Calu3 (cell line): ENCODE results near the gene RLF. TPM values are rescaled to one million over a fixed set of nuclear protein-coding genes. Genes with fewer than 3 reads are reported as not detected.

Source experiments
- BruUV-seq: library from RNA; stranded (reverse); fragments of 400-500 nt; replicated peaks from 2 replicates; lab custom pipeline; 2021; lab: Mats Ljungman, UMichigan
- CTCF ChIA-PET: fragments of 300-600 bp; sonication (Branson Sonifier 250); formaldehyde crosslinking; loops from one replicate; lab custom pipeline; 2022; ENCODE audit warnings: antibody characterized with exemption; lab: Charles Lee
- DNase-seq: peaks from one replicate; pipeline ENCODE4 v3.0.0; 2022
- H3K27ac Mint-ChIP-seq: one replicate; pipeline ENCODE4 v1.8.0; 2022; ENCODE audit warnings: mixed read lengths; ENCODE audit not compliant: unreplicated experiment
- H3K27me3 Mint-ChIP-seq: one replicate; pipeline ENCODE4 v1.8.0; 2022; ENCODE audit warnings: mixed read lengths; ENCODE audit not compliant: unreplicated experiment
- H3K36me3 Mint-ChIP-seq: one replicate; pipeline ENCODE4 v1.8.0; 2022; ENCODE audit warnings: mild to moderate bottlenecking, moderate library complexity, mixed read lengths; ENCODE audit not compliant: insufficient read depth, unreplicated experiment
- H3K4me1 Mint-ChIP-seq: one replicate; pipeline ENCODE4 v1.8.0; 2022; ENCODE audit warnings: mild to moderate bottlenecking, low read depth, mixed read lengths; ENCODE audit not compliant: unreplicated experiment
- H3K4me3 Mint-ChIP-seq: one replicate; pipeline ENCODE4 v1.8.0; 2022; ENCODE audit warnings: mild to moderate bottlenecking, low read depth, moderate library complexity, mixed read lengths; ENCODE audit not compliant: unreplicated experiment
- H3K9me3 Mint-ChIP-seq: one replicate; pipeline ENCODE4 v1.8.0; 2022; ENCODE audit warnings: low read depth, mixed read lengths; ENCODE audit not compliant: unreplicated experiment
- intact Hi-C: fragments of 100-400 bp; cut with micrococcal nuclease; formaldehyde crosslinking; loops from one replicate; pipeline ENCODE4 v1.10.0; 2022; ENCODE audit not compliant: unreplicated experiment
- total RNA-seq: library from RNA; stranded (reverse); gene quantifications from 2 replicates; pipeline ENCODE4 v1.2.3, GENCODE V29; 2022
- TF ChIP-seq, protein P1 (sequence below): fragments of 200-600 bp; IDR thresholded peaks from one replicate; pipeline ENCODE4 v1.8.0; 2022; ENCODE audit warnings: antibody characterized with exemption; ENCODE audit not compliant: unreplicated experiment

Gene RLF
- total RNA-seq, 1 experiment from 2014 or later = 12.9 TPM

DNA sequence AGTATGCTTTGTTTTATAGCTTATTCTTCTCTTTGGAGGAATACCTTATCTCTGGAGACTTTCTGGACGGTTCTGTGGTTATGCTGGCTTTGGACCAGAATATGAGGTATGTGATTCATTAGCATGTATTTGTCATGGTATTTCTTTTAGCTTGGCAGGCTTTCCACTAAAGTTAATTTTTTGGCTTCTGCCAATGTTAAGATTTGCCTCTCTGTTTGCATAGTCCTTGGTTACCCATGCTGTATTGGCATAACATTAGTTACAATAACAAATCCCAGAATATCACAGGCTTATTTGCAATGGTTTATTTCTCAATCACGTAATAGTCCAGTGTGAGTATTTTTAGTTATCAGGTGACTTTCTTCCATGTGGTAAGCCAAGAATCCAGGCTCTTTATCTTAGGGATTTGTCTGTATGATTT lies 106.6 kb downstream of the RLF start:
- Mint-ChIP-seq H3K9me3 (no peaks in the 10 kb centered on the region), H3K4me3 (no peak overlapping the region), H3K4me1 (peaks cover 3% of the 10 kb centered on the region), H3K36me3 (peaks cover 33% of the 10 kb centered on the region), H3K27ac (no peak overlapping the region), H3K27me3 (no peaks in the 10 kb centered on the region)
- TF ChIP-seq, protein P1, sequence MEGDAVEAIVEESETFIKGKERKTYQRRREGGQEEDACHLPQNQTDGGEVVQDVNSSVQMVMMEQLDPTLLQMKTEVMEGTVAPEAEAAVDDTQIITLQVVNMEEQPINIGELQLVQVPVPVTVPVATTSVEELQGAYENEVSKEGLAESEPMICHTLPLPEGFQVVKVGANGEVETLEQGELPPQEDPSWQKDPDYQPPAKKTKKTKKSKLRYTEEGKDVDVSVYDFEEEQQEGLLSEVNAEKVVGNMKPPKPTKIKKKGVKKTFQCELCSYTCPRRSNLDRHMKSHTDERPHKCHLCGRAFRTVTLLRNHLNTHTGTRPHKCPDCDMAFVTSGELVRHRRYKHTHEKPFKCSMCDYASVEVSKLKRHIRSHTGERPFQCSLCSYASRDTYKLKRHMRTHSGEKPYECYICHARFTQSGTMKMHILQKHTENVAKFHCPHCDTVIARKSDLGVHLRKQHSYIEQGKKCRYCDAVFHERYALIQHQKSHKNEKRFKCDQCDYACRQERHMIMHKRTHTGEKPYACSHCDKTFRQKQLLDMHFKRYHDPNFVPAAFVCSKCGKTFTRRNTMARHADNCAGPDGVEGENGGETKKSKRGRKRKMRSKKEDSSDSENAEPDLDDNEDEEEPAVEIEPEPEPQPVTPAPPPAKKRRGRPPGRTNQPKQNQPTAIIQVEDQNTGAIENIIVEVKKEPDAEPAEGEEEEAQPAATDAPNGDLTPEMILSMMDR = no peak
- no TSS peak for BruUV-seq
- intact Hi-C loops = no loop called here
- CTCF ChIA-PET = no interaction called here
- DNase-seq = no peak

DNA sequence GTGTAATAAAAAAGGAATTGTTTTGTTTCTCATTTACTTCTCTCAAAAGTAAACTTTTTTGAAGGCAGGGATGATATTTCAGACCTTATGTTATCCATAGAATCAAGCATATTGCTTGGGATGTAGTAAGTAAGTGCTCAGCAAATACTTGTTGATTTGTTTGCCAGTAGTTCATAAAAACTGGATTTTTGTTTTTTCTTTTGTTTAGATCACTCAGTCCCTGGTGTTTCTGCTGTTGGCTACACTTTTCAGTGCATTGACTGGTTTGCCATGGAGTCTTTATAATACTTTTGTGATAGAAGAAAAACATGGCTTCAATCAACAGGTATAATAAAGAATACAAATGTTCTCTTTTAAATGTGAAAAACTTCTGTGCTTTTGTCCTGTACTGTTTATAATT lies 107.0 kb downstream of the RLF start:
- no peaks in the 10 kb centered on the region for H3K9me3 Mint-ChIP-seq
- H3K27ac Mint-ChIP-seq = no peak overlapping the region
- BruUV-seq = no TSS peak
- CTCF ChIA-PET = interaction anchor here (0.6 kb wide), 1 partner anchor 190 kb away, joined by 3 read pairs; no protein-coding TSS in a partner anchor
- TF ChIP-seq, protein P1 = no peak
- peaks cover 8% of the 10 kb centered on the region for H3K4me1 Mint-ChIP-seq
- intact Hi-C loops = no loop called here
- DNase-seq = no peak
- H3K27me3 Mint-ChIP-seq = no peaks in the 10 kb centered on the region
- H3K36me3 Mint-ChIP-seq = peaks cover 29% of the 10 kb centered on the region
- no peak overlapping the region for H3K4me3 Mint-ChIP-seq

DNA sequence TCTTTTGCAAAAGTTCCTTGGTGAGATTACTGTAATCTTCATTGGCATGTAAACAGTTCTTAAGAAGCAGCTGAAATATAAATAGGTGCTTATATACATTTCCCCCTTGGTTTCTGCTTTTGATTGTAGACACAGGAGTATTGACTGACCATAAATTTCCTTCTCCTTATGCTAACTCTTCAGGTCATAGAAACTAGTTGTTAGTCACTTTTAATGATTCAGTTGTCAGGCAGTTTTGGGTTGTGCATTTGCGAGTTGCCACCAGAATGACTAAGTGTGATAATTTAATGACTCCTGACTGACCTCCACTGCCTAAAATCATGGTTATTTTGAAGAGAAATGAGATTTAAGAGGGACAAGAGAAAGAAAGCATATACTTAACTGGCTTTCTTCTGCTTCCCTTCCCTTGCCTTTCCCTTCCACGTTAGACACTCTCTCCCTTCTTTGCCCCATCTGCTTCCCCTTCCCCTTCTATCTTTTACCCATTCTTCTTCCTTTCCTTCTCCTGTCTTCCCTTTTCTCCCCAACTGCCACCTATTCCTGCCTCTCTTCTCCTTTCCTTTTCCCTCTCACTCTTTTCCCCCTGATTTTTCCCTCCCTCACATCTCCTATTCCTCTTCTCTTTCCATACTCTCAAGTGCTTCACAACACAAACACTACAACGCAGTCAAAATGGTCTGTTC lies 109.1 kb downstream of the RLF start:
- Mint-ChIP-seq H3K27ac (no peak overlapping the region), H3K4me1 (peaks cover 8% of the 10 kb centered on the region), H3K9me3 (no peaks in the 10 kb centered on the region), H3K4me3 (no peak overlapping the region), H3K36me3 (peaks cover 23% of the 10 kb centered on the region), H3K27me3 (no peaks in the 10 kb centered on the region)
- no TSS peak for BruUV-seq
- no peak for DNase-seq
- CTCF ChIA-PET = no interaction called here
- TF ChIP-seq, protein P1 = no peak
- intact Hi-C loops = no loop called here

DNA sequence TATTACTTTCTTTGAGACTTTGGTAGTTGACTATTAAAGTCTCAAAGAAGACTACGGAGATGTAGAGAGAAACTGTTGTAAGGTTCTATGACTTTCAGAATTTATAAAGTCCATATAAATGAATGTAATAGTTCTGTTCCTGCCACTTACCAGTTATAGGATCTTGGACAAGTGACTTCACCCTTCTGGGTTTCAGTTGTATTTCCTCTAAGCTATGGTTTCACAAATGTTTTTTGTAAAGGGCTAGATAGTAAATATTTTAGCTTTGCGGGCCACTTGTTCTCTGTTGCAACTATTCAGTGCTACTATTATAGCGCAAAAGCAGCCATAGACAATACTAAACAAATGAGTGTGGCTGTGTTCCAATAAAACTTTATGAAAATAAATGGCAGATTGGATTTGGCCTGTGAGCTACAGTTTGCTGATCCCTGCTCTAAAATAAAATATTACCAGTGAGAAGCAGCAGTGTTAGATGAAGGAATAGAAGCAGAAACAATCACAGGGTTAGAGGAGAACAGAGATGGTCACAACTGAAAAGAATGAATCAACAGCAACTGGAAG lies 111.5 kb downstream of the RLF start:
- peaks cover 8% of the 10 kb centered on the region for H3K4me1 Mint-ChIP-seq
- H3K4me3 Mint-ChIP-seq = no peak overlapping the region
- no TSS peak for BruUV-seq
- peaks cover 33% of the 10 kb centered on the region for H3K36me3 Mint-ChIP-seq
- no peak for DNase-seq
- H3K9me3 Mint-ChIP-seq = no peaks in the 10 kb centered on the region
- intact Hi-C loops = no loop called here
- no peak overlapping the region for H3K27ac Mint-ChIP-seq
- CTCF ChIA-PET = no interaction called here
- TF ChIP-seq, protein P1 = no peak
- no peaks in the 10 kb centered on the region for H3K27me3 Mint-ChIP-seq
